Activated CD4-positive, alpha-beta T cell treated with anti-CD3 and anti-CD28 coated beads, Interleukin-2, Interleukin-6, amounts not matched to agents 100 ng/mL and 50 ng/mL, durations not matched to agents 16 hours and 8 hours (primary cell): ENCODE measurements around the gene VWF.

Source experiments
- DNase-seq: peaks from one replicate; pipeline ENCODE4 v3.0.0-alpha.2; 2020

VWF gene

DNA sequence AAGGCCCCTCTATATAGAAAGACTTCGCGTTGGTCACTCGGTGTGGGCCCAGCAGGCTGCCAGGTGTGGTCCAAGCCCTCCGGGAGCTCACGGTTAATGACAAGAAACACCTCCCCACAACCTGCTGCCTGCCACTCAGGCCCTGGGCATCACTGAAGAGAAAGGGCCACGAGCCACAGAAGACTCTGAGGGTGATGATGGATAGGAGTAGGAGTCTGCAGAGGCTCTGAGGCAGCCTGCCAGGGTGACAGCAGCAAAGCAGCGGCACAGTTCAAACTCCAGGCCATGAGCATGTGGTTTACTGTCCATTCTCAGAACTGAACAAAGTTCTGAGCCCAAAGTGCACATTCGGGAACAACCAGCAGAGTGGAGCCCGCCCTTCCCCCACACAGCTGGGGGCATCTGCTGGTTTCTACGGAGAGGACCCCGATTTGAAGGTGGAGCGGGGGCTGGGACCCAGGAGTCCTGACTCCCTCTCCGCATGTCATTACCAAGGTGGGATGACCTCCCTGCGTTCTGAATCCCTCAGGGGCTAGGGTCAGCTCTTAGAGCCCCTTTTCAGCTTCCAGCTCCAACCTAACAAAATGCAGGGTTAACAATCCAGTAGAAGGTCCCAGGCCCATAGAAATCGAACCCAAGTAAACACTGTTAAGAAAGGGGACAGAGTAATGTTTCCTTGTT, 65.8 kb downstream of the VWF start:
- no peak for DNase-seq

DNA sequence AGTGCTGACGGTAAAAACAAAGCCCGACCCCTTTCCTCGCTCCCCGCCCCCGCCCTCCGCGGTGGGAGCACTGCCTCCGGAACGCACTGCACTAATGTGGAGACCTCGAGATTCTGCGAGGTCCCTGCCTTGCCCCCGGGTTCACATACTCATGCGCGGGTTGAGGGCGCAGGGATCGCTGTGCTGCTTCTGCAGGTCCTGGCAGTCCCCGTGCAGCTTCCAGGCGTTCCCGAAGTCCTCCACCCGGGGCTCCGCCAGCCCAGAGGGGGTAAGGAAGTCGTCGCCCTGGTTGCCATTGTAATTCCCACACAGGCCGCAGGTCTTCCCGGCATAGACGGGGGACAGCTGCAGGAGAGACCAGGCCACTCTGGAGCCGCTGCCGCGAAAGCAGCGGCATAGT, 66.8 kb downstream of the VWF start:
- DNase-seq: no peak

DNA sequence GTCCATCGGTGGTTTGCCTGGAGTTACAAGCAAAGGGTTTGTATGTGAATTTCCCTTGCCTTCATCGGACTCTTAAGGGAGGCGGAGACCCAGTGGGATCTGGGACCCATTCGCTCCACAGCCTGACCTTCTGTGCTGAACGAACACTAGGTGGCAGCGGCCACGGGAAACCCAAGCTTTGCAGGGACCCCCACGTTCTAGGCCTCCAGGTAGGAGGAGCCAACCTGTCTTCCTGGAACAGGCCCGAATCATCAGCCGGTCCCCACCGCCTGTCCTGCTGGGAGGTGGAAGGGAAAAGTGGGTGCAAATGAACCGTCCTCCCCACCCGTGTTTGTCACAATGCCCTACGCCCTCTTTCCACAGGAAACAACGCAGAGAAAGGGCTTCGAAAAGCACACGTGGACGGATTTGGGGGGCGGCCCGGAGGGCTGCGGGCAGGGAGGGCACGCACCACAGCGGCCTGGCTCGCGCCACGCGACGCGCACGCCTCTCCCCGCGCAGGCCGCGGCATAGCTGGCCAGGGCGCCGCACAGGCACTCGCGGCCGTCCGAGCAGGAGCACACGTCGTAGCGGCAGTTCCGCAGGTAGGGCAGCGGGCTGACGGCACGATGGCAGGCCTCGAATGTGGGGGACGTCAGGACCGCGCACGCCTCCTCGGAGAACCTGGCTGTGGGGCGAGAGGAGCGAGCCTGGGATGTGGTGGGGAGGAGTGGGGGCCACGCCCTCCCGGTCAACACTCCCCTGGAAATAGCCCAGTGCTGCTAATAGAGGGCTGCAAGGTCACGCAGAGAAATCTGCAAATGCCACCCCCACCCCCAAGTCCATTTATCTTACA, 67.8 kb downstream of the VWF start:
- no peak for DNase-seq

DNA sequence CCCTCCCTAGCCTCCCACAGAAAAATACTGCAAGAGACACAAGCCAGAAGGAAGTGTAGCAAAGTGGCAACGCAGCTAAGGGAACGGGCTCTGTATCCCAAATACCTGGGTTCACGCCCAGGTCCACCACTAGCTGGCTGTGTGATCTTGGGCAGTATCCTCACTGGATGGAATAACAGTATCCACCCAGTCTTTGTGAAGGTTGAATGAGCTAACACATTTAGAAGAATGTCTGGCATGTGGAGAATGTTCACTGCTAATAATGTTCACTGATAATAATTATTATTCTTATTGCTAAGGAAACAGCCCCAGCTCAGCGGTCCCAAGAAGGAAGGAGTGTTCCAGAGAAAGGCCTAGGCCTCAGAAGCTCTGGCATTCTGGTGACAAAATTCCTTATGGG, 70.9 kb downstream of the VWF start:
- DNase-seq: no peak

DNA sequence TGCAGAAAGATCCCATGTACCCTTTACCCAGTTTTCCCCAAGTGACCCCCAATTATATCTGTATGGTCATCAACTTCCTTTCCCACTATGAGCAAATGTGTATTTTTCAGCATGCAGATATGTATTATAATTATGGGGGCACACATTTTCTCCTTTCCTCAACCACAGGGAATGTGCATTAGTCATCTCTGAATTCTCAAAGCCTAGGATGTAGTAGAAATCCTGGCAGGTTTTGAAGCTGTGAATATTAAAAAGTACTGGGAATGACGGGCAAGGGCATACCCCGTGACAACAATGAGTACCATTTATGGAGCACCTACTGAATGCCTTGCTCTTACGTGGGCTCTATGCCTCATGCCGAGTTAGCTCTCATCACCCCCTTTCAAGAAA, 71.5 kb downstream of the VWF start:
- DNase-seq: no peak

DNA sequence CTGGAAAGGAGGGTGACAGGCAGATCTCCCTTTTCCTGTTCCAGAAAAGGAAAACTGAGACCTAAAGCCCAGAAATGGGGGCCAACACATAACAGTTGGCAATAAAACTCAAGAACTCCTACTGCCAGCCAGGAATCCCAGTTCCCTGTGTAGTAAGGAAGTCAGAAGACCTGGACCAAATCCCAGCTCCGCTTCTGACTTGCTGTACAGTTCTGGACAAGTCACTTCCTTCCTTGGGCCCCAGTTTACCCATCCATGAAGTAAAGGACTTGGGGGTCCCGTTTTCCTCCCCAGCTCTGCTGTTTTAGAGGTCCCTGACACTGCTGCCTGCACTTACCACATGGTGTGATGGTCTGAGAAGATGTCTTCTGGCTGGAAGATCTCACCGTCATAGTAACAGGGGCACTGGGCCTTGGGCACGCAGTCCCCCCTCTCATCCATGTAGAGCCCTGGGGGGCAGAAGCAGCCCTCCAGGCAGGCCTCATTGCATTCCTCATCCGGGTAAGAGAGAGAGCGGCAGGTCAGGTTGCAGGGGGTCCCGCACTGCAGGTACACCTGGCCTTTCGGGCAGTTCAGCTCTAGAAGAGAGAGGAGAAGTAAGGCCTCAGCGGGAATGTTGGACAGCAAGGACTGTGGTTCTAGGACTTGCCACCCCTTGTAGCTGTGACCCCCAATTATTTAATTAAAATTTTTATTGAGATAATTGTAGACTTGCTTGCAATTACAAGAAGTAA, 72.1 kb downstream of the VWF start:
- no peak for DNase-seq

DNA sequence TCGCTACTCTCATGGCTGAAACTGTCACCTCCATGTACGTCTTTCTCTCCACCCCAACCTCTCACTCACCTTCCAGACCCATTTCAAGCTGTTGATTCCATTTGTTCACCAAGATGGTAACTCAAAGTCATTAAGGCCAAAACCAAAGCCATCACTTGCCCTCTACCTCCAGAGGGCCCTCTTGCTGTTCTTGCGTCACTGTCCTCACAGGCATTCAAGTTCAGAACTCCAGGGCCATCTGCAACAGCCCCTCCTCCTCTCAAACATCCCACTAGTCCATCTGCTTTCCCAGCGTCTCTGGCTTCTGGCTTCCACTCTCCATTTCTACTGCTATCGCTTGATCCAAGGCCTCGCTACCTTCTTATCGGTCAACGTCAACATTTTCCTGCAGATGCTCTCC, 74.5 kb downstream of the VWF start:
- DNase-seq: no peak

DNA sequence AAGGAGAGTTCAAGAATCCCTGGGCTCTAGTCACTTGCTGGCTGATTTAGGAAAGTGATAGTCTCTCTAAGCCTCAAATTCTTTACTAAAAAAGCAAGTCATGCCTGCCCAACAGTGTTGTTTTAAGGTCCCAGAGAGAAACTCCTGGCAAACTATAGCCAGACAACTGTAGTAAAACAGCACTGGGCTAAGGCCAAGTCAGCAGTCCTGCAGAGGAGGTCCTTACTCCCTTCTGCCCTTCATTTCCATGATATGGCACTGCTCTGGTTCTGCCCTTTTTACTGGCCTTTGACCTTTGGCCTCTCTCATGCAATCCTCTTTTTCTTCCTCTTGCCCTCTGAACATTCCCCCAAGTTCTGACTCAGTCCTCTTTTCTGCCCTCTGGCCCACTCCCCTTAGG, 74.9 kb downstream of the VWF start:
- DNase-seq: no peak

DNA sequence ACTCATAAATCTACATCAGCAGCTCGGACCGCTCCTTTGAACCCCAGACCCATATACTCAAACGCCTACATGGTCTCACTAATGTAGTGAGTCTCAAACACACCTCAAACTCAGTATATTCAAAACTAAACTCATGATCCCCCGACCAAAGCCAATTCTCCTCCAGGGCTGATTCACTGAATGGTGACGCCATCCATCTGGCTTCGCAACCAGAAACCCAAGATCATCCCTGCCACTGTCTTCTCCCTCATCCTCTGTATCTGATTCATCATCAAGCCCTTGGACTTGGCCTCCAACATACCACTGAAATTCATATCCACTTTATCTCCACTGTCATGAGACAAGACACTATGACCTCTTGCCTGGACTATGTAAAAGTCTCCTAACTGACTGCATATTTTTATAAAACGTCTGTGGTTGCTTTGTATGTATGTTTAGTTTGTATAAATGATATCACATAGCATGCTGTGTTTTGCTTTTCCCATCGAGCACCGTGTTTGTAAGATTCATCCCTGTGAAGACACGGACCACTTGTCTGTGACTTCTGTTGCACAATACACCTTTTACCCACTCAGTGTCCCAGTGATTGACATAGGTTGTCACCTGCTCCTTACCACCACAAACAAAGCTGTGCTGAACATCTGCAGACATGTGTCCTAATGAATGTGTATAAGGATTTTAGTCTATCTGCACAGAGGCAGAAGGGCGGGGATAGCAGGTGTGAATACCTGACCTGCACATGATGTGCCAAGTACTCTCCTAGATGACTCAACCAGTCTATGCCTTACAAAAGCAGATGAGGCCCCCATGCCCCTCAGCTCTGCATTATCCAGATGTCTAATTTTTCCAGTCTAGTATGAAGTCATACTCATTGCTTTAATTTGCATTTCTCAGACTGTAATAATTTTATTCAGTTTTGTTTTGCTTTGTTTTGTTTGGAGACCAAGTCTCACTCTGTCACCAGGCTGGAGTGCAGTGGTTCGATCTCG, 76.9 kb downstream of the VWF start:
- no peak for DNase-seq

DNA sequence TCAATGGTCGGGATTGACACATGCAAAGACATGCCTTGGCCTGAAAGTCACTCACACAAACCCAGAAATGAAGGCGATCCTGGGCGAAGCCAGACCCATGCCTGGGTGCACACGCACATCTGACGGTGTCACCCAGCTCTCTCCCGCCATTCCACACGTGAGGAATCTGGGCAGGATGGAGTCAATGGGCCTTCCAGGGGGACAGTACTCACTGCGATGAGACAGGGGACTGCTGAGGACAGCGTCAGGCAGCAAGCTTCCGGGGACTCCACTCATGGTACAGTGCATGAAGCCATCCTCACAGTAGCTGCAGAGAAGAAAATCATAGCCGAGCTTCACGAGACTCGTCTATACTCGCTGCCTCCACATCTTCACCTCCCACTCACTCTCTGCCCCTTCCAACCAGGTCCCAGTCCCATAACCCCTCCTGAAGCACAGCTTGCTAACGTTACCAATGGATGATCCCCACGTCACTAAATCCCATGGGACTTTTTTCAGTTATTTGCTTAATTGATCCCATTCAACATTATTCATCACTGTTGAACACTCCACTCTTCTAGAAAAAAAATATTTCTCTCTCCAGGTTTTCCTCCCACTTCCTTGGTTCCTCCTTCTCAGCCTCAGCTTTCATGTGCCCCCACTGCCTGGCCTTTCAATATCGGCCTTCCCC, 77.8 kb downstream of the VWF start:
- DNase-seq: no peak

DNA sequence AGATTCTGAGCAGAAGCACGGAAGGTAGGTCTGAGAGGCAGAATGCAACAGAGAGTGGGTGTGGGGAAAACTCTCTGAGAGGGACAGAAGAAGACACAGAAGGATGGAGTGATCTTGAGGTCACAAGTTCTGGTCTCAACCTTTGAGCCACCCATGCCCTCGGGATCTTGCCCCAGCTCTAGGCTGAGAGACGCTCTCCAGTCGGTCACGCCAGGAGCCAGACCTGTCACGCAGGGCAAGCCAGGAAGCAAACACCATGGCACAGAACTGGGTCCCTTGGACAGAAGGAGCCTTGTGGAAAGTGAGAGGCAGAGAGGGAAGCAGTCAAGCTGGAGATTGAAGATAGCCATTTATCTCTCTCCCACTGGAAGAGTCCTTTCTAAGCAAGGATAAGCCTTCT, 79.0 kb downstream of the VWF start:
- no peak for DNase-seq

DNA sequence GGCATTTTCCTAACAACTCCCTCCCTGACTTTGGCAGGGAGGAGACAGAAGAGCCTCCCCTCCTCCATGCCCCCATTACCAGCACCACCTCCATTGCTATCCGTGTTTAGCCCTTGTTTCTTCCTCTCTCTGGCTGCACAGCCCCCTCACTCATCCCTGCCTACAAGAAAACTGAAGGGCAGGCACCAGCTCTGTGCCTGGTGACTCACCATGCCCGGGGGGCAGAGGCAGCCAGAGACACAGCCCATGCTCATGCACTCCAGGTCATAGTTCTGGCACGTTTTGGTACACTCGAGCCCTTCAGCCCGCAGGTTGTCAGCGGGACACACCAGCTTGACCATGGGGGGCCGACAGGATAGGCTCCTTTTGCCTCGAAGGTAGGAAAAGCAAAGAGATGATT, 80.4 kb downstream of the VWF start:
- no peak for DNase-seq

DNA sequence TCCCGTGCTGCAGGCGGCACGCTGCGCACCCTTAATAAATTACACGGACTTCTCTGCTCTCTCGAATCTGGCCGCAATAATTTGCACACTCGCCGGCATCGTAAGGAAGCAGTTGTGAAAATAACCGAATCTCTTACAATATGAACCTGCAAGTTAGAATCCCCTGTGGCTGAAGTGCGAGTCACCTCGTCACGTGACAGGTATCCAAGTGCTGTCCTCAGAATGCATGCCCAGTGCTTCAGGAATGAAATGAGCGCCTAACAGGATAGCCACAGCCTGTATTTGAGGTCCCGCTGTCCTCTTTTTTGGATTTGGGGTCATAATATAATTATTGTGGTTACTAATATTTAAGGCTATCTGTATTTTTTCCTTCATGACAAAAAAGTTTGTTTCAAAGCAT, 82.0 kb downstream of the VWF start:
- DNase-seq: no peak

DNA sequence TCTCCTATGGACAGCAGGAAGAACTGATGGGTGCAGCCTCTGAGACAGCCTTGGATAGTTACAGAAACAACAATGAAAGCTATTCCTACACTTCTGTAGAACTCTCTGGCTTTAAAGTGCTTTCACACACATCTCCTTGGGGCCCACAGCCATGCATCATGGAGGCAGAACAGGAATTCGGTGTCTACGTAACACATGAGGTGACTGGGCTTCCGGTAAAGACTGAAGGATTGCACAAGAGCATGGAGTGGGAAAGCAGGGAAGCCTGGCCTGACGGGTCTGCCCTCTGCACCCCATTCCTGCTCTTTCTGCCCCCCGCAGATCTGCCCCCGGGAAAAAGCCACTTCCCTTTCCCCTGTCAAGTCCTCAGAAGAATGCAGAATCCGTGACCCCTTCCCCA, 82.6 kb downstream of the VWF start:
- DNase-seq: no peak

DNA sequence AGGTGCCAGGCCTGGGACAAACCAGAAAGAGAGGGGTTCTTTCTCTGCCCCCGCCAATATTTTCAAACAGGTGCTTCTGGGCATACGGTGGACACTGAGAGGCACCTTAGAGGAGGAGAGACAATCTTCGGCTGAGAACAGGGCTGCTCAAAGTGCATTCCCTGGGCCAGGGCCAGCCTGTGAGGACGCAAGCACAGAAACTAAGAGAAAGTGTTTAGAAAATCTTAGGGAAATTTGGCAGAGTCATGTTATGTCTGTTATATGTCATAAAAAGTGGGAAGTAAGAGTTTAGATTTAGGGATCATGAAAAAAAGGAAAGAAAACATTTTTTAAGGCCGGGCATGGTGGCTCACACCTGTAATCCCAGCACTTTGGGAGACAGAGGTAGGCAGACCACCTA, 83.7 kb downstream of the VWF start:
- no peak for DNase-seq

DNA sequence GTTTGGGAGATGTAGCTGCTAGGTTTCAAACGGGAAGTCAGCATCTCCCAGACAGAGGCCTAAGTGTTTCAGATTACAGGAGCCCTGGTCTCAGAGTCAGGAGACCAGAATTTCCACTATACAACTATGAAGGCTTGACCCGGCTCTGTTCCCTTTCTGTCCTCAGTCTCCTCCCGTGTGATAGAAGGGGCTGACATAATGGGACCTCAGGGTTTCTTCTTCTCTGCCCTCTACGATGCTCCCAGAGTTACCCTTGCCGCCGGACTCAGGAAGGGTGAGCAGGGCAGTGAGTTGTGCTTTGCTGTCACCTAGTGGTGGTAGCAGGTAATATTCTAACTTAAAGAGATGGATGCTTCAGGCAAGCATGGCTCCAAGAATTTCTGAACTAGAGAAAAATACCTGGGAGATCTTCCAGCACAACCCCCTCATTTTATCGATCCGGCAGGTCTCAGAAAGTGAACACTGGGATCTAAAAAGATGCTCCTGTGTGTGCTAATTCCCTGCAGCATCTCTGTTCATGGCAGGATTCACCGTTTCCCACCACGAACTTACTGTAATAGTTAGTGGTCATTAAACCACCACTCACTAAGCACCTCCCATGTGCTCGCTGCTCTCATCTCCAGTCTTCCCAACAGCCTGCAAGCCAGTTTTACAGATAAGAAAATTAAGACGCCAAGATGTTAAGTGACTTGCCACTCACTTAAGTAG, 84.4 kb downstream of the VWF start:
- peak; percentile 71 for DNase-seq

DNA sequence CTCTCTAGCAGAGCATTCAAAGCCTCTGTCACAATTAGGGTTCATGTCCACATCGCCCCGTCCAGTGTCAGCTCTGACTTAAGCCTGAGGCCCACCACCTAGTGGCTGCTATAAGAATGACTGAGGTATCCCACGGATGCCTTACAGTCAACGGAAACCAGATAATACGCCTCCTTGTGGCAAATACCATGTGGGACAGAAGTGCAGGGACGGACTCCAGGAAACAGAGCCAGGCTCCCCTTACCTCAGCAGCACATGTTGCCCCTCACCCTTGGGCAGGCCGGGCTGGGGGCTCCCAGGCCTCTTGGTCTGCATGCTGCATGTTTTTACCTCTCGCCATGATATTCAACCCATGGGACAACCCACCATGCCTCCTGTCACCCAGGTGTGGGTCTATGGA, 86.3 kb downstream of the VWF start:
- peak; percentile 76 for DNase-seq

DNA sequence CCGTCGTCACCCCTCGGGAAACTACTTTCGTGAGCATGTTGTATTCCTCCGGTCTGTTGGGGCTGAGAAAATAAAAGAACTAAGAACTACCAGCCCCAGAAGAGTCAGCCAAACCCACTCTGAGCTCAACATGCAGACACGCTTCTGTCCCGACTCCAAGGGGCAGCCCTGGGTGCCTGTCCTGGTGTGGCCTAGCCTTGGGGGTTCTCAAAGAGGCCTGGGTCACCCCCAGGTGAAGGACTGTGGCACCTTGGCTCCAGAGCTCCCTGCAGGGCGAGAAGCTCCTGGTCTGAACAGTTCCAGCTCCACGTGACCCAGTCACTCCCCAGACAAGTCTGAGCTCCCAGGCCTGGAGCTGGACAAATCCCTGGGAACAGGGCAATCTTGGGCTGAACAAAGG, 87.0 kb downstream of the VWF start:
- DNase-seq: no peak

DNA sequence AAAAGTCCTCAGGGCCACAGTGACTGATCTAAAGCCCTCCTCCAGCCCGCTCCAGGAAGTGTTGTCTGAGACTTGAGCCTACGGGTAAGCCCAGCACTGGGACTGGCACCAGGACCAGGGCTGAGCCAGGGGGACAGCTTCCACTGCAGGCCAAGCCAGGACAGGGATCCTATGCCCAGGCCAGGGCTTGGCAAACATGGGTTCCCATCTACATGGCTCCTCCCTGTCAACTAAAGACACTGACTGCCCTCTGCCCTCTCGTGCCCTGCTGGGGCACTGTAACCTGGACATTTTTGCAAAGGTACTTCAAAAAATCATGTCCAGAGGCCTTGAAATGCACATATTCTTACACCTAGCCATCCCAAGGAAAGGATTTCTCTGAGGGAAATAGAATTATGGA, 88.0 kb downstream of the VWF start:
- no peak for DNase-seq

DNA sequence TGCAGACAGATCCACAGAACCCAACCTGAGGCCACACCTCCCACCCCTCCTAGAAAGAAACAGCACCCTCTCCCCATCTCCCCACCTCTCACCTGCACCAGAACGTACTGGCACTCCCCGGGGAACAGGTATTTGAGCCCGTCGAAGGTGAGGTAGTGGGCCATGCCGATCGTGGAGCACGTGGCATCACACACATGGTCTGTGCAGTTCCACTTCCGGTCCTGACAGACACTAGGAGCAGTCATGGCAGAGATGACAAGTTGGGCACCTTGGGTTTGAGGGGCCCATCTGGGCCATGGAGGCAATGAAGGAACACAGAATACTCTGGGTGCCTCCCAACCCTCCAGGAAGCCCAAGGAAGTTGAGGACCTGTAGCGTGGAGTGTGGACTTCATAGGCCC, 89.9 kb downstream of the VWF start:
- no peak for DNase-seq

DNA sequence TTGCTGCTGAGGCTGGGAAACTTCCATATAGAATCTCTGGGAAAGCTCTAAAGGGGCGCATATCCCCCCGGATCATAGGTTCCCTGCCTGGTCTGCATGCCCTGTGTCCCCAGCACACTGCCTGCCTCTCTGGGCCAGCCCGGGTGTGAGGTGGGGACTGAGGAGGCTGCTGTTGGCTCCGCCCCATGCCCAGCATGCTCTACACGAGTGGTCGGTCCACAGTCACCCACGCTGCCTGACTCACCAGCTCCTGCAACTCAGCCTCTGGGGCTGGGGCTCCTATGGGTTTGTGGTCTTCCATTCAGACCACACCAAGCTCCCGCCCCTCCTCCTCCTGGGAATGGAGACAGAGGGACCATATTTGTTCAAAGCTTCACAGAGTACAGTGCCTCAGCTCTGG, 90.9 kb downstream of the VWF start:
- DNase-seq: no peak

DNA sequence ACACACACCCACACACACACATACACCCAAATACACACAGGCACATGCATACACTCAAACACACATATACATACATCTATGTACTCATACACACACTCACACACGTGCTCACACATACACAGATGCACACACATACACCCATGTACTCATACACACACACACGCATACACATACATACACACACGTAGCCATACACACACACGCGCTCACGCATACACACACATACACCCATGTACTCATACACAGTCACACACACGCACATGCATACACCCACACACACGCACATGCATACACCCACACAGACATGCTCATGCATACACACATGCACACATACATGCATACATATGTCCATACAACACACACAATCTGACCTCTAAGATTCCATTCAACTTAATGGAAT, 91.7 kb downstream of the VWF start:
- no peak for DNase-seq
